GM18867 (cell line): ENCODE data around the gene ACOT4.
"Not testable (repeated sequence)": the region's sequence is repeated elsewhere in the genome, so short reads cannot be mapped to it uniquely, and the experiment has no call there.

ENCODE experiments used
- ATAC-seq: cut with Tn5 transposase; IDR thresholded peaks from one replicate; pipeline ENCODE4 v1.9.1; 2021; ENCODE audit warnings: mild to moderate bottlenecking, moderate library complexity; ENCODE audit not compliant: unreplicated experiment

ACOT4 gene, protein sequence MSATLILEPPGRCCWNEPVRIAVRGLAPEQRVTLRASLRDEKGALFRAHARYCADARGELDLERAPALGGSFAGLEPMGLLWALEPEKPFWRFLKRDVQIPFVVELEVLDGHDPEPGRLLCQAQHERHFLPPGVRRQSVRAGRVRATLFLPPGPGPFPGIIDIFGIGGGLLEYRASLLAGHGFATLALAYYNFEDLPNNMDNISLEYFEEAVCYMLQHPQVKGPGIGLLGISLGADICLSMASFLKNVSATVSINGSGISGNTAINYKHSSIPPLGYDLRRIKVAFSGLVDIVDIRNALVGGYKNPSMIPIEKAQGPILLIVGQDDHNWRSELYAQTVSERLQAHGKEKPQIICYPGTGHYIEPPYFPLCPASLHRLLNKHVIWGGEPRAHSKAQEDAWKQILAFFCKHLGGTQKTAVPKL

DNA sequence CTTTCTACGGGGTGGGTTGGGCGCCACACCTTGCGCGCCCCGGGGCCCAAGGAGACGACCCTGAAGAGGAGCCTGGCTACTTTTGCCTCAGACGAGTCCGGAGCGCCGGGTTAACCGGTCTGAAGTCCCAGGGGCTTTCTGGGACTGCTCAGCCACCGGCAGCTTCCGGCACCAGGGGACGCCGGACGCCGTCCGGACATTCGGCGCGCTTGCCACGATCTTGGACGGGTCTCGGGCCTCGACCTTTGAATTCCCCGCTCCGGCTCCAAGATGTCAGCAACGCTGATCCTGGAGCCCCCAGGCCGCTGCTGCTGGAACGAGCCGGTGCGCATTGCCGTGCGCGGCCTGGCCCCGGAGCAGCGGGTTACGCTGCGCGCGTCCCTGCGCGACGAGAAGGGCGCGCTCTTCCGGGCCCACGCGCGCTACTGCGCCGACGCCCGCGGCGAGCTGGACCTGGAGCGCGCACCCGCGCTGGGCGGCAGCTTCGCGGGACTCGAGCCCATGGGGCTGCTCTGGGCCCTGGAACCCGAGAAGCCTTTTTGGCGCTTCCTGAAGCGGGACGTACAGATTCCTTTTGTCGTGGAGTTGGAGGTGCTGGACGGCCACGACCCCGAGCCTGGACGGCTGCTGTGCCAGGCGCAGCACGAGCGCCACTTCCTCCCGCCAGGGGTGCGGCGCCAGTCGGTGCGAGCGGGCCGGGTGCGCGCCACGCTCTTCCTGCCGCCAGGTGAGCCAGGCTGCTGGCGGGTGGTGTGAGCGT lies at the start of gene ACOT4:
Gene ACOT4, plus strand, starts transcription at position 184 of the 760 bp plus-strand sequence. Its CDS starts 87 bp downstream, at position 271.
- peak; percentile 59 for ATAC-seq

GRCh38 chr14:73542961-73543360 lies 48.7 kb upstream of the ACOT4 start:
- not testable (repeated sequence) for ATAC-seq

GRCh38 chr14:73545353-73545752 lies 46.3 kb upstream of the ACOT4 start:
- not testable (repeated sequence) for ATAC-seq

GRCh38 chr14:73549097-73549496 lies 42.6 kb upstream of the ACOT4 start:
- ATAC-seq, result not testable (repeated sequence)

DNA sequence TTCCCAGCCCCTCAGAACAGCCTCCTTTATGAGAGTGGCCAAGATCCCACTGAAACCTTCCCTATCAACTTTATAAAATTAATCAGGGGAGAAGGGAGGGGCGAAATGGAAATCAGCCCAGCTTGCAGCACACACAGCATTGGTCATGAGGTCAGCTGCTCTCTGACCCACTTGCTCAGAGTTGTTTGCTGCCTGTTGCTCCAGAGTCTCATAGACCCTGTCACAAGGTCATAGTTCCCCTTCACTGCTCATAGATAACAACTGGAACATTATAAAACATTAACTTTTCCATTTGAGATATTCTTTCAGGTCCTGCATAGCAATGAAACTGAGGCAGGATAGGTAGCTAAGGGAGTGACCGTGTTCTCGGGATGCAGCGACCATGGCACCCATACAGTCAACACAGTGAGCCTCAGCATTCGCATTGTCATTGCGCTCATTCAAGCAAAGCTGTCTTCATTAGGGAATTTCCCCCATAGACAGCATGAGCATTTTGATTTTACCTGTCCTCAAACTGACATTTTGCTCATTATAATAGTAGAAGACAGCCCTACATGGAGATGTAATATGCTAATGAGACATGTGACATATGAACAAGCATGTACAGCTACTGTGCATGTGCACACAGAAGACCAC lies 41.7 kb upstream of the ACOT4 start:
- ATAC-seq, result not testable (repeated sequence)

DNA sequence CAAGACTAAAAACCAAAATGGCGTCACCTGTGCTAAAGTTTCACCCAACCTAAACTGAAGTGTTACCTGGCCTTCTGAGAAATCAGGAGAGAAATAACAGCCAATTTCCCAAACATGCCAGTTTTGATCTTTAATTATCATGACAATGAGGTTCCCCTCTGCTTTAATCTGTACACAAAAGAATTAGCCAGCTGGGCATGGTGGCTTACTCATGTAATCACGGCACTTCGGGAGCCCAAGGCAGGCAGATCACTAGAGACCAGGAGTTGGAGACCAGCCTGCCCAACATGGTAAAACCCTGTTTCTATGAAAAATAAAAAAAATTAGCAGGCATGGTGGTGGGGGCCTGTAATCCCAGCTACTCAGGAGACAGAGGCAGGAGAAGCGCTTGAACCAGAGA lies 37.8 kb upstream of the ACOT4 start:
- ATAC-seq, result no peak

- ATAC-seq, result not testable (repeated sequence)
These were observed 34.5 kb upstream of the ACOT4 start for GRCh38 chr14:73557201-73557600.

DNA sequence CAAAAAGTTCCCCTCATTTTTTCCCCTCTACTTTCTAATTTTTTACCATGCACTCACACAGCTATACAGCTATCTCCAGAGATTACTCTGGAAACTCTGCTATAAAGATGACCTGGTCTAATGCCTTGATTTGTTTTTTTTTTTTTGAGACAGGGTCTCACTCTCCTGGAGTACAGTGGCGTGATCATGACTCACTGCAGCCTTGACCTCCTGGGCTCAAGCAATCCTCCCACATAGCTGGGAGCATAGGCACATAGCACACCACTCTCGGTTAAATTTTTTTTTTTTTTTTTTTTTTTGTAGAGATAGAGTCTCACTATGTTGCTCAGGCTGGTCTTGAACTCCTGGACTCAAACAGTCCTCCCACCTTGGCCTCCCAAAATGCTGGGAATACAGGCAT lies 33.4 kb upstream of the ACOT4 start:
- not testable (repeated sequence) for ATAC-seq

GRCh38 chr14:73562256-73562655 lies 29.4 kb upstream of the ACOT4 start:
- not testable (repeated sequence) for ATAC-seq

GRCh38 chr14:73562696-73563095 lies 29.0 kb upstream of the ACOT4 start:
- ATAC-seq, result not testable (repeated sequence)

DNA sequence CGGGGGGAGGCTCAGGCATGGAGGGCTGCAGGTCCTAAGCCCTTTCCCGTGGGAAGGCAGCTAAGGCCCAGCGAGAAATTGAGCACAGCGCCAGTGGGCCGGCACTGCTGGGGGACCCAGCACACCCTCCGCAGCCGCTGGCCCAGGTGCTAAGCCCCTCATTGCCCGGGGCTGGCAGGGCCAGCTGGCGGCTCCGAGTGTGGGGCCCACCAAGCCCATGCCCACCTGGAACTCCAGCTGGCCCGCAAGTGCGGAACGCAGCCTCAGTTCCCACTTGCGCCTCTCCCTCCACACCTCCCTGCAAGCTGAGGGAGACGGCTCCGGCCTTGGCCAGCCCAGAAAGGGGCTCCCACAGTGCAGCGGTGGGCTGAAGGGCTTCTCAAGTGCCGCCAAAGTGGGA lies 25.2 kb upstream of the ACOT4 start:
- ATAC-seq, result not testable (repeated sequence)

- not testable (repeated sequence) for ATAC-seq
These were observed 24.7 kb upstream of the ACOT4 start for GRCh38 chr14:73566935-73567334.

GRCh38 chr14:73567358-73567757 lies 24.3 kb upstream of the ACOT4 start:
- ATAC-seq, result no peak

GRCh38 chr14:73567951-73568885 lies 23.5 kb upstream of the ACOT4 start:
- ATAC-seq, result no peak

- not testable (repeated sequence) for ATAC-seq
These were observed 22.8 kb upstream of the ACOT4 start for GRCh38 chr14:73568886-73569184.

DNA sequence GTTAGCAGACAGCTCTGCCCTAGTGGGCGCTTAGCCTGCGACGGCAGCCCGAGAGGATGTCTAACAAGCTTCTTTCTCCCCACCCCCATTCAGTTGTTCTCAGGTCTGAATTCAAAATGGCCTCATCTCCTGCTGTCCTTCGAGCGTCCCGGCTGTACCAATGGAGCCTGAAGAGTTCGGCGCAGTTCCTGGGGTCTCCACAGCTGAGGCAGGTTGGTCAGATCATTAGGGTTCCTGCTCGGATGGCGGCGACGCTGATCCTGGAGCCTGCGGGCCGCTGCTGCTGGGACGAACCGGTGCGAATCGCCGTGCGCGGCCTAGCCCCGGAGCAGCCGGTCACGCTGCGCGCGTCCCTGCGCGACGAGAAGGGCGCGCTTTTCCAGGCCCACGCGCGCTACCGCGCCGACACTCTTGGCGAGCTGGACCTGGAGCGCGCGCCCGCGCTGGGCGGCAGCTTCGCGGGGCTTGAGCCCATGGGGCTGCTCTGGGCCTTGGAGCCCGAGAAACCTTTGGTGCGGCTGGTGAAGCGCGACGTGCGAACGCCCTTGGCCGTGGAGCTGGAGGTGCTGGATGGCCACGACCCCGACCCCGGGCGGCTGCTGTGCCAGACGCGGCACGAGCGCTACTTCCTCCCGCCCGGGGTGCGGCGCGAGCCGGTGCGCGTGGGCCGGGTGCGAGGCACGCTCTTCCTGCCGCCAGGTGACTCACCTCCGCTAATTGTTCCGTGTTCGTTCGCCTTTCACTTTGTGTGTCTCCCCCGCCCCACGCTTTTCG lies 22.3 kb upstream of the ACOT4 start, which contains the start of gene ACOT2:
Gene ACOT2, plus strand, starts transcription at position 29 of the 774 bp plus-strand sequence. Its CDS starts 28 bp downstream, at position 57.
- ATAC-seq, result peak; percentile 58

GRCh38 chr14:73570913-73571312 lies 20.8 kb upstream of the ACOT4 start:
- peak; percentile 46 for ATAC-seq

GRCh38 chr14:73573034-73573433 lies 18.6 kb upstream of the ACOT4 start:
- not testable (repeated sequence) for ATAC-seq

DNA sequence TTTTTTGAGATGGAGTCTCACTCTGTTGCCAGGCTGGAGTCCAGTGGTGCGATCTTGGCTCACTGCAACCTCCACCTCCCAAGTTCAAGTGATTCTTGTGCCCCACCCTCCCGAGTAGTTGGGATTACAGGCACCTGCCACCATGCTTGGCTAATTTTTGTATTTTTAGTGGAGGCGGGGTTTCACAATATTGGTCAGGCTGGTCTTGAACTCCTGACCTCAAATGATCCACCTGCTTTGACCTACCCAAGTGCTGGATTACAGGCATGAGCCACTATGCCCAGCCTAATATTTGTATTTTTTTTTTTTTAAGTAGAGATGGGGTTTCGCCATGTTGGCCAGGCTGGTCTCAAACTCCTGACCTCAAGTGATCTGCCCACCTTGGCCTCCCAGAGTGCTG lies 17.9 kb upstream of the ACOT4 start:
- ATAC-seq, result not testable (repeated sequence)
